DLD1 (cell line): Measurements from ENCODE around the gene UBL3.

Experiments used
- in situ Hi-C: cut with HindIII; loops from 2 replicates; pipeline ENCODE4 v1.10.0; 2017; ENCODE audit warnings: low sequenced_read_pairs

The UBL3 gene

GRCh38 chr13:29858231-29858630 lies 7.8 kb upstream of the UBL3 start:
- in situ Hi-C loops: no loop called here

GRCh38 chr13:29857085-29857484 lies 6.7 kb upstream of the UBL3 start:
- in situ Hi-C loops: no loop called here

GRCh38 chr13:29856426-29856825 lies 6.0 kb upstream of the UBL3 start:
- in situ Hi-C loops: no loop called here

DNA sequence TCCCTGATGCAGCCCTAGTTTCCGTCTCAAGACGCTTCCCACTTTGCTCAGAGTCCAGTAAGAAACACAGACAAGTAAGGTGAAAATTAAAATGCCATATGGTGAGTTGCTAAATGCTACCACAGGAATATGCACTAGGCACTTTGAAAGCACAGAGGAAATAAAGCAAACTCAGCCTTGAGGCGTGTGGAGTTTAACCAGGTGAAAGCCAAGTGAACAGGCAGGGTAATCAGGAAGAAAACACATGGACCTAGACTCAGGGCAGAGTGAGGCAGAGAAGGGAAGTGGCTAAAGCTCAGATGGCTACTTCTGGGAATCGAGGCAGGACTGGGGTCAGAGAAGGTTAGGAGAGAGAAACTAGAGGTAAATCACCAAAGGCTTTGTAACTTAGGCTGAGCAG lies 5.4 kb upstream of the UBL3 start:
- in situ Hi-C loops: no loop called here

GRCh38 chr13:29855009-29855408 lies 4.6 kb upstream of the UBL3 start:
- in situ Hi-C loops: no loop called here

- in situ Hi-C loops: no loop called here
These were observed 2.7 kb upstream of the UBL3 start for GRCh38 chr13:29853131-29853530.

- in situ Hi-C loops: no loop called here
These were observed 2.1 kb upstream of the UBL3 start for GRCh38 chr13:29852472-29853054.

GRCh38 chr13:29849731-29850212 lies 645 bp downstream of the UBL3 start:
- in situ Hi-C loops: no loop called here

DNA sequence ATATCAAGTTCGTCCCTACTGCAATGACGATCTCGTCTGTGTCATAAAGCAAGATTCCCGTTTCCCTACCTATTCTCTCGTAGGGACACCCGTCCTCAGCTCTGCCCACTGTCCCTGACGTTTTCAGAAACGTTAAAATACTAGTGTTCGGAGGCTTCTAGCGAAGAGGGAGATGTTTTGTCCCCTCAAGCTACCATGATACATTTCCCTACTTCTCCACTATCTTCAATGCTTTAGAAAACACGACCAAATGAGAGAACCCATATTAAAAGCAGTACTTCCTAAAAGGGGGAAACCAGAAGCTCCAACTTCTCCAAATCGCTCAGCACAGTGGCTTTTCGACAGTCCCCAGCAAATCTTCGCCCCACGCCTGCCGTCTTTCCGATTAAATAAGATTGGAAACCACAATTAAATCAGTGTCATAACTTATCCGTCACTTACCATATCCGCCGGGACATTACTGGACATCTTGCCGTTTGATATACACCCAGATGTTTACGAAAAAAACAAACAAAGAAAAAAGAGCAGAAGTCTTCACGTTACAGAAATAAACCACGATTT lies 1.3 kb downstream of the UBL3 start:
- in situ Hi-C loops: no loop called here

- in situ Hi-C loops: no loop called here
These were observed 2.9 kb downstream of the UBL3 start for GRCh38 chr13:29847501-29847983.

DNA sequence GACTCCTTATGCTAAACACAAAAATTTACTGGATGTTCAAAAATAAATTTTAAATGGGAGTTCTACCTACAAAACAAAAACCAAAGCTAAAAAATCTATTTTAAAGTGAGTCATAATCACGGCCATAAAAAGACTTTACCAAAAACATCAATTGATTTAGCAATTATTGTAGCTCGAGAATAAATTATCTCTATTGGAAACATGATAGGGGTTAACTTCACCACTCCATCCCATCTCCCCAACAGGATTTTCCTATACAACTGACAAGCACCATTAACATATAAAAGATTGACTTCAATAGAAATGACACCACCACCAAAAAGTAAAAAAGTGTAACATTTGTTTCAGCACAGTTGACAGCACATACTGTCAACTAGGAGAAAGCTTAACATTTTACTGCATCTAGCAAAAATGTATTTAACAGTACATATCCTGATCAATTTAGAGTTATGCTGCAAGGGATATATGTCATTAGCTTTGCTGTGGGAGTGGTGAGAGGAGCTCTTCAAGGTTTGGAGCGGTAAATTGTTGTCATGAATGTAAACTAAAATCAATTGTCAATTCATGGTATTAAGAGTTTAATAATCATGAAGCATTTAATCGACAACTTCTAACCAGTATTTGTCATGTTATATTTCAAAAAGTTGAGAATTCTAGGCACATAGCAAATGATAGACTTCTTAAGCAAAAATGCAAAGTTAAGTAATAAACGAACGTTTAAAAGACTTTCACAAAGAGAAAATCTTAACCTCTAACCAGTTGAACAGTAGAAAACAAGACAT lies 3.8 kb downstream of the UBL3 start:
- in situ Hi-C loops: no loop called here

DNA sequence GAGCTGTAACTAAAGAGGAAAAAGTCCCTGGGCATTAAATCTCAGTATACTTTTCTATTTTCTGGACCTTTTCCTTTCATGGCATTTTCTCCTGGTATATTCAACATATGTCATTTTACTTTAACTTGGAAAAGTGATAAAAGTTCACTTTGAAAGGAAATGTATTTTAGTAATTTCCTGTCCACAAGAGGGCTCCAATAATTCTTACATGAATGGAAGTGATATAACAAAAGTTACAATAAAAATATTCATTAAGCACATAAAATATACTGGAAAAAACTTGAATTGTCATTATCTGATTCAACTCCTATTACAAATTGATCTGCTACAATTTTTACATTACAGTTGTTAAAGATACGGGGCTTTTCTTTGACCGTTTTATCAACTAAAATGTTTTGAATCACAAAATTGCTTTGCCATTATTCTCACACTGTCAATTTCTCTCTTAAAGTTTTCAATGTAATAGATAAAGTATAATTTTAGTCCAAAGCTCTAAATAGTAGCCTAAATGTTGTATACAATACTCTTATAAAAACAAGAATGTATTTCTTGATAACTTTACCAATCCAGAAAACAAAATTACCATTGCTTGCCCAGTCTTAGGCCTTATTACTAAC lies 4.9 kb downstream of the UBL3 start:
- in situ Hi-C loops: no loop called here

- in situ Hi-C loops: no loop called here
These were observed 6.0 kb downstream of the UBL3 start for GRCh38 chr13:29844441-29844840.

DNA sequence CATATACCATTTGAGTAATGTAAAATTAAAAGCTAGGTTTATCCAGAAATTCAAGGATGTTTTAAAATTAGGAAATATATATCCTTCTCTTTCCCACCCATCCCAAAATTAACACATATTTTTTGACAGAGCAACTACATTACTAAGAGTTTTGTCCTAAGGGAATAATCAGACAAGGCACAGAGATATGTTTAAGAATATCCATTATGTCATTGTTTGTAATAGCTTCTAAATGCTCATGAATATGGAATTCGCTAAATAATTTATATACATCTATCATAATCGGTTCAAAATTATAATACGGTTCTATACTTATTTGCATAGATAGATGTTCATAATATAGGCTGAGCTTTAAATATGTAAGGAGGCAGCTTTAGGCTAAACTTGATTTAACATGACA lies 9.8 kb downstream of the UBL3 start:
- in situ Hi-C loops: no loop called here

DNA sequence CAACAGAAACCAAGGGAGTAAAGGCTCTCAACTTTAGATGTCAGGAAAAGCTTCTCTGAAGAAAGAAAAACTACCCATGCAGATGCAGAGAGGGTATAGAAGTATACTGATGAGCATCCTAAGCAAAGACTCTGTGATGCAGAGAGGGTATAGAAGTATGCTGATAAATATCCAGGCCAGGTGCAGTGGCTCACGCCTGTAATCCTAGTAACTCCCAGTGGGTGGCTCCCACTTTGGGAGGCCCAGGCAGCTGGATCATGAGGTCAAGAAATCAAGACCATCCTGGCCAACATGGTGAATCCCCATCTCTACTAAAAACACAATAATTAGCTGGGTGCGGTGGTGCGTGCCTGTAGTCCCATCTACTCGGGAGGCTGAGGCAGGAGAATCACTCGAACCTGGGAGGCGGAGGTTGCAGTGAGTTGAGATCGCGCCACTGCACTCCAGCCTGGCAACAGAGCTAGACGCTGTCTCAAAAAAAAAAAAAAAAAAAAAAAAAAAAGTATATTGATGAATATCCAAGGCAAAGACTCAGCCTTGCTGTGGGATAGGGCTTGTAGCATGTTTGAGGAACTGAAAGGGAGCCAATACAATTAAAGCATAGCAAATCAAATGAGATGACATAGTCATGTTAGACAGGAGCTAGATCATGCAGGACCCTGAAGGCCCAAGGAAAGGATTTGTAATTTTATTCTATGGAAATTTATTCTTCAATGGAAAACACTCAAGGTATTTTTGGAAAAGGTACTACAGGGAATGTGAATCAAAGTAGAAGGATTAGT lies 14.9 kb downstream of the UBL3 start:
- in situ Hi-C loops: no loop called here

GRCh38 chr13:29832761-29833298 lies 17.6 kb downstream of the UBL3 start:
- in situ Hi-C loops: no loop called here

GRCh38 chr13:29830000-29830399 lies 20.4 kb downstream of the UBL3 start:
- in situ Hi-C loops: no loop called here

DNA sequence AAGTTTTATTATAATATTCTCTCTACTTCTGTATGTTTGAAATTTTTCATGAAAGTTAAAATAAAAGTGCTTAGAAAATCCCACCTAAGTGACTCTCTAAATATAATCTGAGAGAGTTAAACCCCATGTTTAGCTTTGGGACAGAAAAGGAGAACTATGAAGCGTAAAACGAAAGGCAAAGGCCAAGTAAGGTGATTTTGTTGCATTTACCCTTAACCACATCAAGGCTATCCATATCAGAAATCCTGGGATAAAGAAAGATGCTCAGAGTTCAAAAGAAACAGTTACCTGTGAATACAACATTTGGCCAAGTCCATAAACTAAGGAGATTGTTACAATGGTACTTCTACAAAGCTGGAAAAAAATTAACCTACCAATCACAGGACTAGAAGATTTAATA lies 31.3 kb downstream of the UBL3 start:
- in situ Hi-C loops: no loop called here

DNA sequence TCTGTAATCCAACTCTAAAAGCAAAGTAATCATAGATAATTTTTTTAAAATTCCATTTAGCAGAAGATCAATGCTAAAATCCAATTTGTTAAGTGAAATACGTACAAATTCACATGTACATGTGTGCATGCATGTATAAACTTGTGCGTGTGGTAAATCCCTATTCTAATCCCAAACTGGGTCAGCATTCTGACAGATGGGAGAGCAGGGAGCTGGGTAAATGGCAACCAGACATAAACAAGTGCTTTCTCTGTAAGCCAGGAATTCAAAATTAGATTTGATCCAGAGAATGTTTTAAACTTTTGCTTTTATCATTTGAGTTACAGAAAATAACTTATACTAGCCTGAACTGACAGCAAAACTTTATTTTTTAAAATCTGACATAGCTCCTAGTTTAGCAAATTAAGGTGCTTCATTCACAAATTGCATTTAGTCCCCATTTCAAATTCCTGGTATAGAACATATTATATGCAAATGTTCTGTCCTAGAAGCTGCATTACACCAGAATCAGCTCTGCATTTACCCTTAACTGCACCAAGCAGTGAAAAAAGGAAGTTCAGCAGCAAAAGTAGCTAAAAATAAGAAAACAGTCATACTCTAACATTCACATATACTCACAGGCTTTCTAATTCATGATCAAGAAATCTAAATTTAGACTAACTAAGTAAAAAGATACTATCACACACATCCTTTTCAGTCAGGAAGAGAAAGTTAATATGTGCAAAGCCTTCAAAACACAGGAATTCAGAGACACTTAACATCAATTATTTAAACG lies 32.6 kb downstream of the UBL3 start:
- in situ Hi-C loops: no loop called here

DNA sequence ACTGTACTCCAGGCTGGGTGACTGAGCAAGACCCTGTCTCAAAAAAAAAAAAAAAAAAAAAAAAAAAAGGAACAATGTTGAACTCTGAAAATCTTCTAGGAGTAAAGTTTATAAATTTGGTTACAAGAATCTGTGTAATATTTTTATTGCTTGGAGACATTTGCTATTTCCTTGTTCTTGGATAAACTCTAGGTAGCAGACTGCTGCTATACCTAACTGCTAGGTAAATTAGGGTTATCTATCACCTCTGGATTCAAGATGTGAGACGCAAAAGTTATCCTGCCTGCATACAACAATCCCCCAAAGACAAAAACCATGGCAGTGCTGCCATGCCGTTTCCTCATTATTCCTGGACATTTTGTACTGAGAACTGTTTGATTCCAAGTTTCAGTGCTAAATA lies 33.7 kb downstream of the UBL3 start:
- in situ Hi-C loops: no loop called here
